T-helper 1 cell treated with Interleukin-12 subunit alpha and Interleukin-12 subunit beta and Interleukin-4 antibody, amounts not matched to agents 30 ng/mL and 1 ng/mL, for 36 hours (primary cell): ENCODE results near the gene TCERG1L. TPM values are rescaled to one million over a fixed set of nuclear protein-coding genes. Genes with fewer than 3 reads are reported as not detected.

Experiments used
- intact Hi-C: fragments of 100-400 bp; cut with micrococcal nuclease; formaldehyde crosslinking; loops from one replicate; pipeline ENCODE4 v1.15.1; 2024
- total RNA-seq: library from RNA; stranded (reverse); gene quantifications from 2 replicates; pipeline ENCODE4 v1.2.3, GENCODE V29; 2022

The TCERG1L gene
- total RNA-seq, 1 donor from 2014 or later, result not detected

- intact Hi-C loops, result no loop called here
Measured at GRCh38 chr10:131230166-131230565, 81.4 kb downstream of the TCERG1L start.

DNA sequence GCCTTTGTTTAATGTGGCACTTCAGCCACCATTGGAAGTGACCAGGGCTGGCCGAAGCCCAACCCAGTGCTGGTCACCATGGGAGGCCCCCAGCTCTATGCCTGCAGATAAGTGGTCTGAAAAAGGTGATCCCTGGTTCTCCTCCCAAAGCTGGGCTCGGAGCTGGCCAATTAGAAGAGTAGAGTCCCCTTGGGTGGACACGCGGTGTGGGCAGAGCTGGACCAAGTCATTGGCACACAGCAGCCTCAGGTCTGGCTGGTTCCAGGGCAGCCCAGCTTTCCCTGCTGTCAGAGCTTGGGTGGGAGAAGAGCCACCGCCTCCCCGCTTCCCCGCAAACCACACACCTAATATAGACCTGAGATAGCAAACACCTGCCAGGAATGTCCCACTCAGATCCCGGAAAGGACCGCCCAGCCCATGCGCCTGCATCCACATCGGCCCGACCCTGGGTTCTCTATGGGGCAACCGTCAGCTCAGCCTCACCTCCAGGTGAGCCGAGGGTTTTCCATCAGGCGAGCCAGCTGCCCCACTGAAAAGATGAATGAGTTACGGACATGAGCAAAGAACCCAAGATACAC is 84.3 kb downstream of the TCERG1L start:
- intact Hi-C loops, result no loop called here

DNA sequence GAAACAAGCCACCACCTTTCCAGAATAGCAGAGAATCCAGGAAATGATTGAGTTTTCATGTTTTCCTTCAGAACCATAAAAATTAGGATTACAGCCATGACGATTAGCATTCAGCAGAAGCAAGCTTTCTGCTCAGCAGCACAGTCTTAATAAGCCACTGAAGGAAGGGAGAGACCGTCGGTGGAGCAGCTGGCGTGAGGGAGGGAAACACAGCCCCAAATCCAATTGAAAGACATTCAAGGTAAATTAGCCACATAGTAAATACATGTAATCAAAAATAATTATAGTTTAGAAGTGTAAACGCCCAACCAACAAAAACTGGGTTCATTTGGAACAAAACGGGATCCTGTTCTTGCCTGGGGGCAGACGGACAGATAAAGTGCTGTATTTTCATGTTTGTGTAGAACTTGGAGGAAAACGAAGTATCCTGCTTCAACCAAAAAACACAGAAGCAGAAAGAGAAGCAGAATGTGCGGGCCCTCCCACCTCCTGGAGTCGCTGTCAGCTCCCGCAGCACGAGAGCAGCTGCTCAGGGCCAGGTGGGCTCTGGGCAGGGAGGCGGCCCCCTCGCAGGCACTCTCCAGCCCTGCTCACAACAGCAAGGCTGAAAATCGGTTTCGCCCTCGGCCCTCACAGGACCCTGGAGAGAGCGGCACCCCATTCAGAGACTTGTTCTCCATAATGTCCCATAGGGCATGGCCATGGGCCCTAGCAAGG is 84.9 kb downstream of the TCERG1L start:
- intact Hi-C loops, result no loop called here

GRCh38 chr10:131224106-131224505 is 87.4 kb downstream of the TCERG1L start:
- intact Hi-C loops, result no loop called here

DNA sequence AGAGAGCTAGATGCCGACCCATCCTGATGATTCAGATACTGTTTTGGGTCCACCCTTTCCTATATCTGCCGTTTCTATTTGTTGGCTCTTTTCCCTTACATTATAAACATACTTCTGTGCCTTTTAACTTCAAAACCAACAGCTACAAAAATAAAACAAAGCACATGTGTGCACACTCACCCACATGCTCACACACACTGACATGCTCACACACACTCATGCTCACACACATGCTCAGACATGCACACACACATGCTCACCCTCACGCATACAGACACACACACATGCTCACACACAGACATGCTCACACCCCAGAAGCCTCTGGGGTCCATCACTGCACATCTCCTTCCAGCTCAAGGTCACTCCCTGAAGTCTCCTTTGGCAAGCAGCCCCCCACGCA is 88.1 kb downstream of the TCERG1L start:
- intact Hi-C loops, result no loop called here

DNA sequence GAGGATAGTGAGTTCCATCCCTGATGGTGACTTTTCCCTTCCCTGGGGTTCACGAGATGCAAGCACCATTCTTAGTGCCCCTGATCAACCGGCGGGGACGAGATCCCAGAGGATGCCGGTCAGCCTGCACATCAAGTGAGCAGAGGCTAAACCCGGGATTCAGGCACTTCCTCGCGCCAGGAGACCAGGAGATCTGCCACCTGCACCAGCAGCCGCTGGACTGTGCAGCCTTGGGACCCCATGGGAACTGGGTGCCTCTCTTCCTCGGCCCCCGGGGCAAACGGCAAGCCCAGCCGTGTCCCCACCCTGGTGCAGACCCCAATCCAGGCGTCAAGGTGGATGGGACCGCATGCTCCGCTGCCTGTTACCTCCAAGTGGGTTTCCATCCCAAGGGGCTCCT is 88.5 kb downstream of the TCERG1L start:
- intact Hi-C loops, result no loop called here

GRCh38 chr10:131221632-131222277 is 89.8 kb downstream of the TCERG1L start:
- intact Hi-C loops, result no loop called here

GRCh38 chr10:131220601-131221171 is 90.8 kb downstream of the TCERG1L start:
- intact Hi-C loops, result no loop called here

DNA sequence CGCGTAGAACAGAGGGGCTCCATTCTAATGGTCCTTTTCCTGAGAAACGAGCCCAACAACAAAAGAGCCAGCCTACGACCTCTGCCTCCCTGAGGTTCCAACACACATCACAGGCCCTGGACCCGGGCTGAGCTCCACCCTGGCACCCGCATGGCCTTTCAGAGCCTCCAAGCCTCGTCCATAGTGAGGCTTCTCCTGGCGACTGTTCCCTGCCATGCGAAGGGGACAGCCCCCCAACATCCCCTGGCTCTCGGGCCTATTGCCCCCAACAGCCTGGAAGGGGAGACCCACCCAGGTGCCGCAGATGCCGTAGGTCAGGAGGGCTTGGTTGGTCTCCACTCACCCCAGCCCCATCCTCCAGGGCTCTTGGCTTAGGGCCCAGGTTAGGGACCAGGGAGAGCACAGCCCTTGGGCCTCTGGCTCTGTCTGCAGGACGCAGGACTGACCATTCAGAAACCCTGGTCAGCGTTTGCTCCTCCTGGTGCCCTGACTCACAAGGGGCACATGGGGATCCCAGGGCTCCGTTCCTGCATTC is 91.5 kb downstream of the TCERG1L start:
- intact Hi-C loops, result no loop called here

- intact Hi-C loops, result no loop called here
Measured at GRCh38 chr10:131219584-131219886, 92.0 kb downstream of the TCERG1L start.

DNA sequence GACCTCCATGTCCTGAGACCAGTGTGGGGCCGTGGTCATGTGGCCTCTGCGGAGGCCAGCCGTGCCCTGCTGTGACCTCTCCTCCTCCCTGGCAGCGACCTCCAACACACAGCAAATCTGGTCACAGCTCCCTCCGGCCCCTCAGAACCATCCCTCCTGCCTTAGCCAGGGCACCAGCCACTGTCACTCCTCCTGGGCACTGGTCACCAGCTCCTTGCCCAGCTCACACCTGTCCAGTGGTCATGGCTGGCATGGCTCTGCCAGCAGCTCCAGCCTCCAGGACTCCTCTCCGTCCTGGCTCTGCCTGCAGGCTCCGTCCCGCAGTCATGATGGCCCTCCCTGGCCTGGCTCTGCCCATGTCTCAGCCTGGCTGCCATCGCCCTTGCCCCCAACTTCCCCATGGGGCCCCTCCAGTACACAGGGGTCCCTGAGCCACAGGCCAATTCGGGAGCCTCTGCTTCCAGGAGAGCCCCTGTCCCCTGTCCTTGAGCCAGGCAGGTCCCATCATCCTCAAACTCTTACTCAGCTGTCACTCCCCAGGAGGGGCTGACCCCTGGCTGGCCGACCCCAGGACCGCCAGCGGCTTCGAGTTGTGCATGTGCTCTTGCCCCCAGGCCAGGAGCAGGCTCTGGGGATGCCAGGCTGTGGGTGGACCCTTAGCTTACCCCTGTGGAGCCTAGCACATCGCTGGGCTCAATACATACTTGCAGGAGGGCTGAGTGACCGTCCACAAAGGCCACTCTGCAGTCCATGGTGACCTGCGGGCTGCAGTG is 92.5 kb downstream of the TCERG1L start:
- intact Hi-C loops, result no loop called here

- intact Hi-C loops, result no loop called here
Measured at GRCh38 chr10:131216681-131217230, 94.8 kb downstream of the TCERG1L start.

DNA sequence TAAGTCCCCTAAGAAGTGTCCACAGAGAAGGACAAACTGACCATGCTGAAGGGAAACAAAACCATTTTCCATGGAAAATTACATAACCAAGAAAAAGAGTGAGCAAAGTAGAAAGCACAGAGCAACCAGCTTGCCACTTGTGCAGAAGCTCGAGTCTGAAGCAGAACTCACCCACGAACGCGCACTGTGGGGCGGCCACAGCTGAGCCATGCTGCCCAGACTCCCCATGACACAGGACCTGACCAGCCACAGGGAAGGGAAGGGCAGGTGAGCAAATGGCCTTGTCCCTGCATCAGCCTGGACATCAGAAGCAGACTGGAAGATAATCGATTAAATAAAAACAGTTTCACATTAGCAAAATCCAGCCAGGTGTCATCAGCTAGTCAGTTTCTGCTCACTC is 95.7 kb downstream of the TCERG1L start:
- intact Hi-C loops, result no loop called here

DNA sequence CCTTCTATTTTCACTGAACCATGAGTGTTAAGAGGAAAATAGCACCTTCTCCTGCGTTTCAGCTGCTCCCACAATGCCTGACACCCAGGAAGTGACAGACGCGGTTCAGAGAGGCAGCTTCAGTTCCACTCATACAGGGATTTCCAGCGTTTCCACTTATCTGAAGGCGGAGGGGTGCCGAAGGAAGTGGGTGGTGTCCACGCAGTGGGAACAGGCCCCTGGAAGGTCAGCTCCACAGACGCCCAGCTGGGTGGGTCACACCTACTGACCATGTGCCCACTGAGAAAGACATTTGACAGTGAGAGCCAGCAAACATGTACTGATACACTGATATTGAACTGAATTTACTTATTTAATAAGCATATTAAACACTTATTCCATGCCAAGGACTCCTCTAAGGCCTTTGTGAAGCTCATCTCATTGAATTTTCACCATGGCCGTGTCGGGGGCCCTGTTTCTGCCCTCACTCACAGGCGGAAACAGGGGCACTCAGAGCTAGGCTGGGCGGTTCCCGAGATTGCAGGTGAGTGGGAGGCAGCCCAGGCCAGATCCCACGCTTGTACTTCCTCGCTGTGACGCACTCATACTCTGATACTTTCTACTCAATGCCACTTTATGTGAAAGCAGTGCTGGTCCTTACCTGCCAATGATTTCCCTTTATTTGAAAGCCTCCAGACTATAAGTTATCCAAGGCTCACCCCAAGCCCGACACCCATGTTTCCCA is 96.8 kb downstream of the TCERG1L start:
- intact Hi-C loops, result no loop called here

GRCh38 chr10:131213741-131214505 is 97.6 kb downstream of the TCERG1L start:
- intact Hi-C loops, result no loop called here

DNA sequence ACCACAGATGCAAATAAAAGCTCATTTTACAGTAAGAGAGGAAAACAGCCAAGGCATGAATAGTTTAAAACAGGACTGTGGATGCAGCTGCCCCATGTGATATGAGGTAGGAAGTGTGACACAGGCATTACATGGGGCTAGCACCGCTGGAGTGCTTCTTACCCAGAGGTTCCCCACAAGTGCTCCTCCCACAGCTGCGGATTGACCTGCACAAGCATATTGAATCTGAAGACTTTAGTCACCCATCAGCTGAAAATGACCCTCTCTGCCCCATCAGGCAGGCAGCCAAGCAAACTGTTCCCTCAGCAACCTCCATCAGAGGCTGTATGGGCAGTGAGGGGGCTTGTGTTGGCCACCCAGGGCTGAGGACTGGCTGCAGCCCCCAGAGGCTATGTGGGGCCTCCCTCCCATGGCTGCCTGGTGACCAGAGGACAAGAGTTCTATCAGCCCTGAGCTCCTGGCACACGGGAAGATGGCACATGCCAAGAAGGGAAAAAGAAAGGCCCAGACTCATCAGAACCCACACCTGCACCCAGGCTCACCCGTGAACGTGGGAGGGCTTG is 98.7 kb downstream of the TCERG1L start:
- intact Hi-C loops, result no loop called here

DNA sequence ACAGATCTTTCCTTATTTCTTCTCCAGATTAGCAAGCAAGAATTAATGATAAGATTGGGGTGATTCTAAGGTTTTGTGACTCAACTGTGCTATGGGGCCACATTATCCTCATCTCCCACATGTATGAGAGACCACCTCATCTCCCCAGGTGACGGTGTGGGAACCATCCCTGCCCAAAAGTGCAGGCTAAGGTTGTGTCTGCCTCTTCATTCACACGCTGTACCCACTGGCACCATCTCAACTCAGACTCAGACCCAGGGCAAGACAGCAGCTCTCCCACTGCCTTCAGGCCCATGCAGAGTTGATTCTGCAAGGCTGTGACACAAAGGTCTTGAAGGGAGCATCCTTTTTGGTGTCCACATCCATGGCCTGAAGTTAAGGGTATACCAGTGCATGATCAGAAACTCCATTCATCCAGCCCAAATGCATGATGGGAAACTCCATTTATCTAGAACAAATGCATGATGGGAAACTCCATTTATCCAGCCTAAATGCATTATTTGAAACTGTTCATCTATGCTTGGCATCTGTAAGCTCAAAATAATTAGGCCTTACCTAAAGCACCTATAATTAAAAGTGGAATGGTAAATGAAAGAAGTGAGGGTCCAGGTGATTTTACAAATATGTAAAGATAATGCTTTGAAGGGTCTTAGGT is 99.4 kb downstream of the TCERG1L start:
- intact Hi-C loops, result no loop called here

DNA sequence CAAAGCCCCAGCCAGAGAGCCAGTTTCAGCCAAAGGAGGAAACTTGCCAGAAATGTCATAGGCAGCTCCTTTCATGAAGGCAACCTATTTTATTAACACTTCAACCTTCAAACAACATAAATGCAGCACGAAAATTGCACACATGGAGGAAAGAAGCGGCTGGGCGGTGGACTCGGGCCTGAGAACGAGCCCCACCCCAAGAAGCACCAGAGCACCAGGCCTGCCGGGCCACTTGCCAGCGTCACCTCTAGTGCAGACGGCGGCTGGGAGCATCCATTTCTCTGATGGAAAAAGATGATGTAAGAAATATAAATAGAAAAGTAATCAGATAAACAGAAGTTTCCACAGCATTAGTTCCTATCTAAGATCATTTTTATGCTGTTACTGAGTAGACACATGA is 100.0 kb downstream of the TCERG1L start:
- intact Hi-C loops, result no loop called here

DNA sequence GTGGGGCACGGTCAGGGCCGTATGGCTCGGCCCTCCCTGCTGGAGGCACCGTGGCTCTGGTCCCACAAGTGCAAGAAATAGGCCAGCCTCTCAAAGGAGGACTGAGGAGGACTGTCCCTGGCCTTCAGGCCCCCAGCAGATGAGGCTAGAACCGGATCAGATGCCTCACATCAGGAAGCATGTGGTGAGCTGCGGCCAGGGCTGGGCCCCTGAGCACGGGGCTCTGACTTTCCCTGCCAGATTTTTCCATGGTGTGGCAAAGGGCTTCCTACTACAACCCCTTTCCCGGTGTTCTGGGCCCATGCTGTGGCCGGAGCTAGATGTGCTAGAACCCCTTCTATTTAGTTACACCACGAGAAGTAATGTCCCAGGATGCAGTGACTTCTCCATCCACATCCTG is 100.4 kb downstream of the TCERG1L start:
- intact Hi-C loops, result no loop called here
